H1 (cell line): Measurements from ENCODE around the gene TAF1B. TPM values are rescaled to one million over a fixed set of nuclear protein-coding genes. Genes with fewer than 3 reads are reported as not detected.
A peak's percentile ranks its signal among the peaks of the same experiment; 100 is the strongest.

ENCODE experiments used
- CTCF ChIA-PET: fragments of 300-600 bp; sonication (Branson Sonifier 250); formaldehyde crosslinking; loops from one replicate; lab custom pipeline; 2021; ENCODE audit not compliant: partially characterized antibody; lab: Charles Lee
- POLR2A ChIA-PET: fragments of 300-600 bp; sonication (Branson Sonifier 250); formaldehyde crosslinking; loops from one replicate; lab custom pipeline; 2021; ENCODE audit warnings: inconsistent platforms; ENCODE audit not compliant: partially characterized antibody; lab: Charles Lee
- DNase-seq, 2 experiments: peaks; one replicate each; pipeline versions ENCODE4 v3.0.0 to v3.0.0-alpha.2; 2010 to 2022; ENCODE audit warnings: low spot score in 2 of 2, low read depth in 1 of 2, mixed read lengths in 1 of 2
- FAIRE-seq: peaks from 2 replicates; lab custom pipeline; 2011; peaks lifted over from hg19 to GRCh38; lab: Jason Lieb, UNC
- H2AFZ ChIP-seq: 2 replicates; pipeline ENCODE4 v1.8.1; 2012; ENCODE audit warnings: low read length, inconsistent platforms
- H2AK5ac ChIP-seq: 2 replicates; pipeline ENCODE4 v1.6.1; 2013; ENCODE audit warnings: low read depth, low read length
- H2BK120ac ChIP-seq: replicated peaks from 2 replicates; pipeline ENCODE3; 2013; ENCODE audit warnings: low read depth, low read length, inconsistent platforms
- H2BK12ac ChIP-seq: 2 replicates; pipeline ENCODE4 v1.6.1; 2013; ENCODE audit warnings: low read depth, low read length
- H2BK15ac ChIP-seq: 2 replicates; pipeline ENCODE4 v1.6.1; 2013; ENCODE audit warnings: low read length
- H2BK20ac ChIP-seq: 2 replicates; pipeline ENCODE4 v1.6.1; 2013; ENCODE audit warnings: low read length
- H2BK5ac ChIP-seq: 2 replicates; pipeline ENCODE4 v1.6.1; 2013; ENCODE audit warnings: low read depth, low read length
- H3K14ac ChIP-seq: 2 replicates; pipeline ENCODE4 v1.6.1; 2013; ENCODE audit warnings: inconsistent platforms; ENCODE audit not compliant: insufficient read length
- H3K18ac ChIP-seq: 2 replicates; pipeline ENCODE4 v1.6.1; 2013; ENCODE audit warnings: low read length; ENCODE audit errors: extremely low read depth
- H3K23ac ChIP-seq: 2 replicates; pipeline ENCODE4 v1.6.1; 2013; ENCODE audit warnings: inconsistent platforms; ENCODE audit not compliant: insufficient read length
- H3K23me2 ChIP-seq: 2 replicates; pipeline ENCODE4 v1.6.1; 2013; ENCODE audit warnings: low read depth, low read length
- H3K27ac ChIP-seq: 2 replicates; pipeline ENCODE4 v1.6.1; 2011; ENCODE audit warnings: low read depth, low read length, inconsistent platforms
- H3K27me3 ChIP-seq, 4 experiments: replicated peaks in 1 of 4; 1 replicate in 1 of 4; 2 replicates in 3 of 4; pipeline versions ENCODE4 v1.6.1 to v1.8.1; 2011 to 2013; ENCODE audit warnings: low read length in 3 of 4, mild to moderate bottlenecking in 3 of 4, inconsistent platforms in 2 of 4, mixed read lengths in 2 of 4, moderate library complexity in 1 of 4; ENCODE audit not compliant: control insufficient read depth in 3 of 4, insufficient read depth in 3 of 4; ENCODE audit errors: extremely low read depth in 1 of 4
- H3K36me3 ChIP-seq, 4 experiments: 2 replicates each; pipeline versions ENCODE4 v1.6.1 to v1.8.1; 2011 to 2013; ENCODE audit warnings: mild to moderate bottlenecking in 4 of 4, low read length in 3 of 4, moderate library complexity in 2 of 4, control low read depth in 1 of 4, inconsistent platforms in 1 of 4; ENCODE audit not compliant: insufficient read depth in 4 of 4, control insufficient read depth in 2 of 4
- H3K4ac ChIP-seq: replicated peaks from 2 replicates; pipeline ENCODE3; 2013; ENCODE audit warnings: low read length, low read depth, mixed read lengths, inconsistent platforms; ENCODE audit not compliant: insufficient read length
- H3K4me1 ChIP-seq, 4 experiments: replicated peaks in 1 of 4; 1 replicate in 1 of 4; 2 replicates in 3 of 4; pipeline versions ENCODE4 v1.6.1 to v1.8.1; 2011 to 2013; ENCODE audit warnings: low read length in 3 of 4, inconsistent platforms in 2 of 4, mixed read lengths in 1 of 4; ENCODE audit not compliant: insufficient read depth in 4 of 4, control insufficient read depth in 3 of 4
- H3K4me2 ChIP-seq, 2 experiments: 2 replicates each; pipeline versions ENCODE4 v1.6.1 to v1.8.1; 2011 to 2013; ENCODE audit warnings: low read depth in 2 of 2, low read length in 2 of 2, control low read depth in 1 of 2, inconsistent platforms in 1 of 2, mild to moderate bottlenecking in 1 of 2; ENCODE audit not compliant: insufficient read depth in 1 of 2
- H3K4me3 ChIP-seq, 4 experiments: fragments of 200-600, 300-600 bp in 1 of 4; sonication (generic), shearing (Covaris generic), sonication (Bioruptor Twin) in 1 of 4; 2 replicates each; pipeline versions ENCODE4 v1.5.1 to v1.8.1; 2011 to 2016; ENCODE audit warnings: low read length in 4 of 4, low read depth in 3 of 4, control low read depth in 2 of 4, inconsistent platforms in 2 of 4, mild to moderate bottlenecking in 2 of 4, mixed read lengths in 1 of 4, moderate library complexity in 1 of 4; ENCODE audit not compliant: insufficient read depth in 2 of 4; ENCODE audit errors: extremely low read depth in 1 of 4
- H3K56ac ChIP-seq: replicated peaks from 2 replicates; pipeline ENCODE3; 2013; ENCODE audit warnings: low read depth, mild to moderate bottlenecking, mixed read lengths, low read length, inconsistent platforms; ENCODE audit not compliant: insufficient read length
- H3K79me1 ChIP-seq: 2 replicates; pipeline ENCODE4 v1.6.1; 2013; ENCODE audit warnings: low read depth, low read length, control low read depth
- H3K79me2 ChIP-seq, 2 experiments: 2 replicates each; pipeline versions ENCODE4 v1.6.1 to v1.8.1; 2012 to 2013; ENCODE audit warnings: low read length in 2 of 2, mild to moderate bottlenecking in 2 of 2, inconsistent platforms in 1 of 2; ENCODE audit not compliant: insufficient read depth in 2 of 2, control insufficient read depth in 1 of 2
- H3K9ac ChIP-seq, 4 experiments: replicated peaks in 1 of 4; 1 replicate in 1 of 4; 2 replicates in 3 of 4; pipeline versions ENCODE4 v1.6.1 to v1.8.1; 2011 to 2013; ENCODE audit warnings: low read depth in 3 of 4, low read length in 3 of 4, control low read depth in 2 of 4, mild to moderate bottlenecking in 2 of 4, moderate library complexity in 2 of 4, inconsistent platforms in 1 of 4; ENCODE audit errors: extremely low read depth in 1 of 4
- H3K9me3 ChIP-seq, 2 experiments: 2 replicates each; pipeline versions ENCODE4 v1.6.1 to v1.8.1; 2012 to 2013; ENCODE audit warnings: mild to moderate bottlenecking in 2 of 2, moderate library complexity in 2 of 2, control low read depth in 1 of 2, inconsistent platforms in 1 of 2, low read depth in 1 of 2, low read length in 1 of 2, mixed read lengths in 1 of 2; ENCODE audit not compliant: insufficient read depth in 2 of 2
- H4K20me1 ChIP-seq, 2 experiments: replicated peaks in 1 of 2; 2 replicates each; pipeline versions ENCODE3 to v1.8.1; 2011 to 2013; ENCODE audit warnings: inconsistent platforms in 2 of 2, low read length in 2 of 2, mild to moderate bottlenecking in 1 of 2; ENCODE audit not compliant: insufficient read depth in 2 of 2, control insufficient read depth in 1 of 2
- H4K5ac ChIP-seq: 2 replicates; pipeline ENCODE4 v1.6.1; 2013; ENCODE audit warnings: low read length, low read depth, mixed read lengths, inconsistent platforms; ENCODE audit not compliant: insufficient read length
- H4K8ac ChIP-seq: 2 replicates; pipeline ENCODE4 v1.8.0; 2013; ENCODE audit warnings: mild to moderate bottlenecking, moderate library complexity, low read length, inconsistent platforms; ENCODE audit not compliant: insufficient read depth; ENCODE audit errors: extremely low read depth
- H4K91ac ChIP-seq: replicated peaks from 2 replicates; pipeline ENCODE3; 2013; ENCODE audit warnings: low read length, mixed read lengths, inconsistent platforms; ENCODE audit not compliant: insufficient read length
- ASH2L ChIP-seq: fragments of 200-600, 300-600 bp; sonication (generic); IDR thresholded peaks from one replicate; pipeline ENCODE4 v1.7.1; 2017; ENCODE audit warnings: low read length
- CHD2 ChIP-seq: IDR thresholded peaks from 2 replicates; pipeline ENCODE4 v1.6.1; 2012; ENCODE audit warnings: low read length, improper control_type of control experiment
- KDM1A ChIP-seq: fragments of 200-600, 300-600 bp; sonication (generic); IDR thresholded peaks from 2 replicates; pipeline ENCODE4 v1.7.1; 2016; ENCODE audit warnings: mild to moderate bottlenecking, low read length, borderline replicate concordance
- RAD21 ChIP-seq, 2 experiments: IDR thresholded peaks in 1 of 2; conservative IDR thresholded peaks in 1 of 2; 2 replicates each; pipeline ENCODE4 v1.6.1; 2011; ENCODE audit warnings: low read depth in 2 of 2, low read length in 2 of 2, improper control_type of control experiment in 1 of 2, inconsistent platforms in 1 of 2, mild to moderate bottlenecking in 1 of 2, moderate library complexity in 1 of 2
- WGBS, 2 experiments: shearing (Covaris generic) in 1 of 2; methylation state at CpG; one replicate each; pipeline versions ENCODE4 v1.1.6 to v1.1.7; 2013 to 2015; ENCODE audit warnings: low lambda C conversion rate in 2 of 2, mixed read lengths in 2 of 2, inconsistent platforms in 1 of 2, low coverage in 1 of 2, missing lambda C conversion rate in 1 of 2; ENCODE audit not compliant: insufficient replicate concordance in 2 of 2, insufficient coverage in 1 of 2, insufficient read length in 1 of 2; ENCODE audit errors: extremely low coverage in 1 of 2, missing lambda C conversion rate in 1 of 2; 5-methylcytosine and 5-hydroxymethylcytosine counted together
- polyA plus RNA-seq, 7 experiments: library from polyadenylated mRNA; depleted of rRNA in 3 of 7; stranded (reverse) in 5 of 7; unstranded in 2 of 7; fragments of >200 nt in 5 of 7; fragments of 200-250 nt in 2 of 7; gene quantifications; 1 replicate in 5 of 7; 2 replicates in 1 of 7; 4 replicates in 1 of 7; pipeline versions ENCODE4 v1.2.1 to v1.2.3, GENCODE V29; 2011 to 2013; ENCODE audit warnings: missing spikeins in 2 of 7, mixed read lengths in 2 of 7
- total RNA-seq: library from RNA; stranded (reverse); fragmentation: NEBNext Ultra II Directional; extraction: Animal tissue kit (Norgen Biotek cat#: 25700); gene quantifications from 2 replicates; pipeline ENCODE4 v1.2.1, GENCODE V29; 2021
- TF ChIP-seq, protein P1 (sequence below): IDR thresholded peaks from 2 replicates; pipeline ENCODE4 v1.6.1; 2012; ENCODE audit warnings: low read length, inconsistent platforms
- TF ChIP-seq, protein P2 (sequence below), 3 experiments: IDR thresholded peaks; 1 replicate in 2 of 3; 2 replicates in 1 of 3; pipeline versions ENCODE4 v1.5.1 to v1.6.1; 2011; ENCODE audit warnings: low read length in 3 of 3, mild to moderate bottlenecking in 3 of 3, inconsistent platforms in 2 of 3, low read depth in 1 of 3, moderate library complexity in 1 of 3; ENCODE audit not compliant: insufficient read depth in 1 of 3; ENCODE audit errors: control extremely low read depth in 1 of 3

The TAF1B gene
- total and polyA plus RNA-seq, 2 of the 8 experiments (the other 6 are each of a cell fraction or from before 2014, with no cell fraction given): 6.6 to 25.2 TPM

GRCh38 chr2:9796056-9797010, 46.9 kb upstream of the TAF1B start:
- Histone ChIP-seq H2AK5ac (no peak overlapping the region), H3K9ac (no peak overlapping the region), H3K4me3 (no peak overlapping the region), H3K36me3 (no peaks in the 10 kb centered on the region; a peak in 1 of 8 replicates), H3K4me2 (no peak overlapping the region), H3K79me2 (no peaks in the 10 kb centered on the region), H4K91ac (no peak overlapping the region), H3K18ac (no peak overlapping the region), H3K56ac (no peak overlapping the region), H3K79me1 (no peaks in the 10 kb centered on the region), H3K23me2 (no peaks in the 10 kb centered on the region), H2BK20ac (no peak overlapping the region), H4K5ac (no peak overlapping the region), H2BK15ac (no peak overlapping the region), H3K9me3 (no peaks in the 10 kb centered on the region), H3K4ac (no peak overlapping the region), H2BK120ac (no peak overlapping the region), H3K27me3 (no peaks in the 10 kb centered on the region), H3K27ac (no peak overlapping the region), H3K14ac (no peak overlapping the region), H3K4me1 (peaks cover 0 to 7% (median 2%) of the 10 kb centered on the region in 4 experiments; a peak in 4 of 7 replicates), H2BK12ac (no peak overlapping the region), H4K8ac (no peak overlapping the region), H3K23ac (no peak overlapping the region), H2AFZ (no peak overlapping the region), H2BK5ac (no peak overlapping the region), H4K20me1 (no peaks in the 10 kb centered on the region)
- ChIA-PET POLR2A (interaction anchor here (0.9 kb wide), 1 partner anchor 47 kb away, joined by 3 read pairs; the partner anchor contains the start of gene TAF1B), CTCF (interaction anchor here (1.0 to 13.3 kb wide), 11 partner anchors 9 to 240 kb away, joined by 3 to 118 read pairs (median 4); partner anchors contain the start of genes ADAM17 and TAF1B)
- FAIRE-seq (no peak), DNase-seq (no peak)
- WGBS, 2 experiments: 80% methylated on average over 13 of the region's 13 CpGs; no CpG with 5 or more reads in 1 of the 2 experiments
- TF ChIP-seq, protein P1, sequence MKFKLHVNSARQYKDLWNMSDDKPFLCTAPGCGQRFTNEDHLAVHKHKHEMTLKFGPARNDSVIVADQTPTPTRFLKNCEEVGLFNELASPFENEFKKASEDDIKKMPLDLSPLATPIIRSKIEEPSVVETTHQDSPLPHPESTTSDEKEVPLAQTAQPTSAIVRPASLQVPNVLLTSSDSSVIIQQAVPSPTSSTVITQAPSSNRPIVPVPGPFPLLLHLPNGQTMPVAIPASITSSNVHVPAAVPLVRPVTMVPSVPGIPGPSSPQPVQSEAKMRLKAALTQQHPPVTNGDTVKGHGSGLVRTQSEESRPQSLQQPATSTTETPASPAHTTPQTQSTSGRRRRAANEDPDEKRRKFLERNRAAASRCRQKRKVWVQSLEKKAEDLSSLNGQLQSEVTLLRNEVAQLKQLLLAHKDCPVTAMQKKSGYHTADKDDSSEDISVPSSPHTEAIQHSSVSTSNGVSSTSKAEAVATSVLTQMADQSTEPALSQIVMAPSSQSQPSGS: no peak
- TF ChIP-seq, protein P2, sequence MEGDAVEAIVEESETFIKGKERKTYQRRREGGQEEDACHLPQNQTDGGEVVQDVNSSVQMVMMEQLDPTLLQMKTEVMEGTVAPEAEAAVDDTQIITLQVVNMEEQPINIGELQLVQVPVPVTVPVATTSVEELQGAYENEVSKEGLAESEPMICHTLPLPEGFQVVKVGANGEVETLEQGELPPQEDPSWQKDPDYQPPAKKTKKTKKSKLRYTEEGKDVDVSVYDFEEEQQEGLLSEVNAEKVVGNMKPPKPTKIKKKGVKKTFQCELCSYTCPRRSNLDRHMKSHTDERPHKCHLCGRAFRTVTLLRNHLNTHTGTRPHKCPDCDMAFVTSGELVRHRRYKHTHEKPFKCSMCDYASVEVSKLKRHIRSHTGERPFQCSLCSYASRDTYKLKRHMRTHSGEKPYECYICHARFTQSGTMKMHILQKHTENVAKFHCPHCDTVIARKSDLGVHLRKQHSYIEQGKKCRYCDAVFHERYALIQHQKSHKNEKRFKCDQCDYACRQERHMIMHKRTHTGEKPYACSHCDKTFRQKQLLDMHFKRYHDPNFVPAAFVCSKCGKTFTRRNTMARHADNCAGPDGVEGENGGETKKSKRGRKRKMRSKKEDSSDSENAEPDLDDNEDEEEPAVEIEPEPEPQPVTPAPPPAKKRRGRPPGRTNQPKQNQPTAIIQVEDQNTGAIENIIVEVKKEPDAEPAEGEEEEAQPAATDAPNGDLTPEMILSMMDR (IDR thresholded peaks at IDR 0.05; ENCODE audit: control extremely low read depth in 1 of 3, insufficient read depth in 1 of 3, low read depth in 1 of 3, low read length in 3 of 3): peak; percentile 20 to 55 (median 44); a peak in 3 of 4 replicates
- TF ChIP-seq RAD21 (IDR thresholded peaks at IDR 0.05 in 1 of 2, conservative IDR thresholded peaks at IDR 0.05 in 1 of 2; ENCODE audit: low read depth in 2 of 2, low read length in 2 of 2): peak in 1 of 2 experiments; percentile 18; a peak in 1 of 4 replicates
- TF ChIP-seq CHD2: no peak
- no peak for TF ChIP-seq KDM1A
- TF ChIP-seq ASH2L: no peak
